Measurements from ENCODE around the gene NPBWR2.

The NPBWR2 gene

GRCh38 chr20:64062596-64063388 lies 44.6 kb downstream of the NPBWR2 start, which contains the start of gene TCEA2:
Gene TCEA2, plus strand, starts transcription at chr20:64063198. Its CDS starts 115 bp downstream, at chr20:64063313.
- H3K9me3 ChIP-seq (replicated peaks; ENCODE audit: low read length), result no peaks in the 10 kb centered on the region
- H3K27me3 ChIP-seq (ENCODE audit: control insufficient read depth, insufficient read depth, low read length), result no peaks in the 10 kb centered on the region
- H3K4me2 ChIP-seq (ENCODE audit: low read length), result peak within 1 kb of the TSS; percentile 93
- peak within 1 kb of the TSS; percentile 94 for H3K4me3 ChIP-seq (ENCODE audit: low read length)
- peak within 1 kb of the TSS; percentile 93 for H3K9ac ChIP-seq (ENCODE audit: low read depth, low read length)
- peaks cover 40% of the 10 kb centered on the region for H3K4me1 ChIP-seq (ENCODE audit: control insufficient read depth, insufficient read depth, low read length)
- H3K36me3 ChIP-seq (ENCODE audit: insufficient read depth, low read length), result no peaks in the 10 kb centered on the region

- H3K4me1 ChIP-seq (ENCODE audit: control insufficient read depth, insufficient read depth, low read length), result peaks cover 40% of the 10 kb centered on the region
- H3K4me3 ChIP-seq (ENCODE audit: low read length), result peak overlapping the region; percentile 94
Observed at GRCh38 chr20:64062276-64062595, 45.1 kb downstream of the NPBWR2 start.

GRCh38 chr20:64058536-64058935 lies 48.8 kb downstream of the NPBWR2 start:
- H3K4me3 ChIP-seq (ENCODE audit: low read length), result no peak overlapping the region
- no peak overlapping the region for H3K9ac ChIP-seq (ENCODE audit: low read depth, low read length)
- peak overlapping the region; percentile 18 for H3K4me2 ChIP-seq (ENCODE audit: low read length)
- peaks cover 10% of the 10 kb centered on the region for H3K27me3 ChIP-seq (ENCODE audit: control insufficient read depth, insufficient read depth, low read length)
- no peaks in the 10 kb centered on the region for H3K9me3 ChIP-seq (replicated peaks; ENCODE audit: low read length)
- H3K4me1 ChIP-seq (ENCODE audit: control insufficient read depth, insufficient read depth, low read length), result peaks cover 15% of the 10 kb centered on the region
- H3K36me3 ChIP-seq (ENCODE audit: insufficient read depth, low read length), result no peaks in the 10 kb centered on the region

More at GRCh38 chr20:64062276-64062595, 45.1 kb downstream of the NPBWR2 start:
- no peaks in the 10 kb centered on the region for H3K27me3 ChIP-seq (ENCODE audit: control insufficient read depth, insufficient read depth, low read length)
- H3K9ac ChIP-seq (ENCODE audit: low read depth, low read length), result peak overlapping the region; percentile 93
- no peaks in the 10 kb centered on the region for H3K36me3 ChIP-seq (ENCODE audit: insufficient read depth, low read length)
- H3K9me3 ChIP-seq (replicated peaks; ENCODE audit: low read length), result no peaks in the 10 kb centered on the region
- H3K4me2 ChIP-seq (ENCODE audit: low read length), result peak overlapping the region; percentile 93

GRCh38 chr20:64057628-64058498 lies 49.5 kb downstream of the NPBWR2 start:
- Histone ChIP-seq H3K9ac (ENCODE audit: low read depth, low read length) (no peak overlapping the region), H3K4me2 (ENCODE audit: low read length) (peak overlapping the region; percentile 18), H3K4me3 (ENCODE audit: low read length) (no peak overlapping the region), H3K36me3 (ENCODE audit: insufficient read depth, low read length) (no peaks in the 10 kb centered on the region), H3K9me3 (replicated peaks; ENCODE audit: low read length) (no peaks in the 10 kb centered on the region), H3K4me1 (ENCODE audit: control insufficient read depth, insufficient read depth, low read length) (peaks cover 15% of the 10 kb centered on the region), H3K27me3 (ENCODE audit: control insufficient read depth, insufficient read depth, low read length) (peaks cover 10% of the 10 kb centered on the region)

GRCh38 chr20:64056889-64057627 lies 50.3 kb downstream of the NPBWR2 start:
- no peak overlapping the region for H3K4me3 ChIP-seq (ENCODE audit: low read length)
- no peak overlapping the region for H3K4me2 ChIP-seq (ENCODE audit: low read length)
- H3K27me3 ChIP-seq (ENCODE audit: control insufficient read depth, insufficient read depth, low read length), result peaks cover 17% of the 10 kb centered on the region
- H3K36me3 ChIP-seq (ENCODE audit: insufficient read depth, low read length), result no peaks in the 10 kb centered on the region
- no peaks in the 10 kb centered on the region for H3K9me3 ChIP-seq (replicated peaks; ENCODE audit: low read length)
- no peak overlapping the region for H3K9ac ChIP-seq (ENCODE audit: low read depth, low read length)
- H3K4me1 ChIP-seq (ENCODE audit: control insufficient read depth, insufficient read depth, low read length), result peaks cover 8% of the 10 kb centered on the region

GRCh38 chr20:64056639-64056888 lies 50.8 kb downstream of the NPBWR2 start:
- H3K4me1 ChIP-seq (ENCODE audit: control insufficient read depth, insufficient read depth, low read length), result peaks cover 7% of the 10 kb centered on the region
- H3K4me3 ChIP-seq (ENCODE audit: low read length), result no peak overlapping the region
- H3K4me2 ChIP-seq (ENCODE audit: low read length), result no peak overlapping the region
- H3K27me3 ChIP-seq (ENCODE audit: control insufficient read depth, insufficient read depth, low read length), result peaks cover 21% of the 10 kb centered on the region
- no peaks in the 10 kb centered on the region for H3K9me3 ChIP-seq (replicated peaks; ENCODE audit: low read length)
- no peaks in the 10 kb centered on the region for H3K36me3 ChIP-seq (ENCODE audit: insufficient read depth, low read length)
- H3K9ac ChIP-seq (ENCODE audit: low read depth, low read length), result no peak overlapping the region

- no peaks in the 10 kb centered on the region for H3K36me3 ChIP-seq (ENCODE audit: insufficient read depth, low read length)
- peaks cover 21% of the 10 kb centered on the region for H3K27me3 ChIP-seq (ENCODE audit: control insufficient read depth, insufficient read depth, low read length)
Observed at GRCh38 chr20:64055893-64056638, 51.3 kb downstream of the NPBWR2 start.

GRCh38 chr20:64055396-64055892 lies 51.9 kb downstream of the NPBWR2 start:
- Histone ChIP-seq H3K4me2 (ENCODE audit: low read length) (no peak overlapping the region), H3K4me1 (ENCODE audit: control insufficient read depth, insufficient read depth, low read length) (peaks cover 7% of the 10 kb centered on the region), H3K4me3 (ENCODE audit: low read length) (no peak overlapping the region), H3K9me3 (replicated peaks; ENCODE audit: low read length) (no peaks in the 10 kb centered on the region), H3K27me3 (ENCODE audit: control insufficient read depth, insufficient read depth, low read length) (peaks cover 27% of the 10 kb centered on the region), H3K36me3 (ENCODE audit: insufficient read depth, low read length) (no peaks in the 10 kb centered on the region), H3K9ac (ENCODE audit: low read depth, low read length) (no peak overlapping the region)

More at GRCh38 chr20:64055893-64056638, 51.3 kb downstream of the NPBWR2 start:
- Histone ChIP-seq H3K9ac (ENCODE audit: low read depth, low read length) (no peak overlapping the region), H3K4me1 (ENCODE audit: control insufficient read depth, insufficient read depth, low read length) (peaks cover 7% of the 10 kb centered on the region), H3K4me3 (ENCODE audit: low read length) (no peak overlapping the region), H3K9me3 (replicated peaks; ENCODE audit: low read length) (no peaks in the 10 kb centered on the region), H3K4me2 (ENCODE audit: low read length) (no peak overlapping the region)

- H3K9ac ChIP-seq (ENCODE audit: low read depth, low read length), result no peak overlapping the region
- H3K9me3 ChIP-seq (replicated peaks; ENCODE audit: low read length), result no peaks in the 10 kb centered on the region
- H3K4me2 ChIP-seq (ENCODE audit: low read length), result no peak overlapping the region
- peaks cover 35% of the 10 kb centered on the region for H3K27me3 ChIP-seq (ENCODE audit: control insufficient read depth, insufficient read depth, low read length)
- no peak overlapping the region for H3K4me3 ChIP-seq (ENCODE audit: low read length)
- no peaks in the 10 kb centered on the region for H3K36me3 ChIP-seq (ENCODE audit: insufficient read depth, low read length)
- H3K4me1 ChIP-seq (ENCODE audit: control insufficient read depth, insufficient read depth, low read length), result peaks cover 7% of the 10 kb centered on the region
Observed at GRCh38 chr20:64053841-64054661, 53.3 kb downstream of the NPBWR2 start.
